GM12892 (cell line): Measurements from ENCODE around the gene ADAMTS2.

Experiments used
- POLR2A ChIP-seq: IDR thresholded peaks from 2 replicates; pipeline ENCODE4 v1.6.1; 2011; ENCODE audit warnings: low read depth, low read length, control low read depth
- POLR2AphosphoS5 ChIP-seq: IDR thresholded peaks from 2 replicates; pipeline ENCODE4 v1.6.1; 2011; ENCODE audit warnings: low read depth, low read length, control low read depth
- TAF1 ChIP-seq: IDR thresholded peaks from 2 replicates; pipeline ENCODE4 v1.6.1; 2011; ENCODE audit warnings: low read depth, mild to moderate bottlenecking, control low read depth, low read length, borderline replicate concordance

GRCh38 chr5:179180061-179180610 lies 165.1 kb downstream of the ADAMTS2 start:
- TF ChIP-seq POLR2A, result no peak
- no peak for TF ChIP-seq TAF1
- no peak for TF ChIP-seq POLR2AphosphoS5
